K562 (cell line): ENCODE data around the gene HPS1. TPM values are rescaled to one million over a fixed set of nuclear protein-coding genes. Genes with fewer than 3 reads are reported as not detected.

Source experiments
- ETV6 ChIP-seq, 3 experiments: fragments of 150-350 bp in 1 of 3; sonication (generic) in 1 of 3; formaldehyde crosslinking in 1 of 3; IDR thresholded peaks; 2 replicates each; pipeline versions ENCODE4 v1.6.1 to v1.8.0; 2014 to 2022; ENCODE audit warnings: borderline replicate concordance in 2 of 3, low read depth in 2 of 3, antibody characterized with exemption in 1 of 3, low read length in 1 of 3, mild to moderate bottlenecking in 1 of 3, missing genetic modification reagents in 1 of 3
- FOXP4 ChIP-seq: sonication (generic); formaldehyde crosslinking; IDR thresholded peaks from 2 replicates; pipeline ENCODE4 v1.8.0; 2022; ENCODE audit warnings: mild to moderate bottlenecking, missing genetic modification reagents, borderline replicate concordance
- HMGN3 ChIP-seq: IDR thresholded peaks from 2 replicates; pipeline ENCODE4 v1.6.1; 2011; ENCODE audit warnings: borderline replicate concordance, low read depth, mild to moderate bottlenecking, mixed read lengths, low read length; ENCODE audit not compliant: insufficient read length; ENCODE audit errors: extremely low read depth
- IRF1 ChIP-seq: sonication (generic); formaldehyde crosslinking; IDR thresholded peaks from 2 replicates; pipeline ENCODE4 v1.8.0; 2022; ENCODE audit warnings: missing genetic modification reagents, mild to moderate bottlenecking, borderline replicate concordance
- JUNB ChIP-seq: fragments of 450-650 bp; formaldehyde crosslinking; conservative IDR thresholded peaks from 2 replicates; pipeline ENCODE4 v1.4.0; 2020; ENCODE audit warnings: mild to moderate bottlenecking
- KDM1A ChIP-seq, 2 experiments: fragments of 450-650 bp; IDR thresholded peaks; 2 replicates each; pipeline ENCODE4 v1.6.1; 2016; ENCODE audit warnings: mild to moderate bottlenecking in 2 of 2
- NCOA6 ChIP-seq: fragments of 450-650 bp; IDR thresholded peaks from 2 replicates; pipeline ENCODE4 v1.6.1; 2017; ENCODE audit warnings: mild to moderate bottlenecking
- NR4A1 ChIP-seq, 2 experiments: fragments of 250-450 bp in 1 of 2; fragments of 450-650 bp in 1 of 2; sonication (Bioruptor Pico) in 1 of 2; IDR thresholded peaks; 2 replicates each; pipeline versions ENCODE4 v1.4.0 to v1.6.1; 2016 to 2020; ENCODE audit warnings: mild to moderate bottlenecking in 2 of 2, missing compliant biosample characterization in 1 of 2, missing genetic modification characterization in 1 of 2, moderate library complexity in 1 of 2
- PYGO2 ChIP-seq: fragments of 450-650 bp; IDR thresholded peaks from 2 replicates; pipeline ENCODE4 v1.6.1; 2016; ENCODE audit warnings: mild to moderate bottlenecking, missing genetic modification characterization, moderate library complexity, missing compliant biosample characterization
- TBP ChIP-seq: optimal IDR thresholded peaks from 2 replicates; pipeline ENCODE3; 2011; ENCODE audit warnings: low read depth, low read length, improper control_type of control experiment
- ZBTB1 ChIP-seq: sonication (generic); formaldehyde crosslinking; IDR thresholded peaks from 2 replicates; pipeline ENCODE4 v1.8.1; 2023; ENCODE audit warnings: missing genetic modification reagents, low read depth, mild to moderate bottlenecking, borderline replicate concordance
- ZBTB17 ChIP-seq: fragments of 450-650 bp; formaldehyde crosslinking; IDR thresholded peaks from 2 replicates; pipeline ENCODE4 v1.4.0; 2020; ENCODE audit warnings: mild to moderate bottlenecking
- ZFP1 ChIP-seq: fragments of 450-650 bp; formaldehyde crosslinking; IDR thresholded peaks from 2 replicates; pipeline ENCODE4 v1.4.0; 2020; ENCODE audit warnings: mild to moderate bottlenecking, mixed read lengths
- ZNF24 ChIP-seq: fragments of 450-650 bp; IDR thresholded peaks from 2 replicates; pipeline ENCODE4 v1.6.1; 2016
- ZNF436 ChIP-seq: fragments of 250-450, 450-650 bp; sonication (Bioruptor Pico); formaldehyde crosslinking; IDR thresholded peaks from 2 replicates; pipeline ENCODE4 v1.7.0; 2020; ENCODE audit warnings: mild to moderate bottlenecking
- ZNF584 ChIP-seq: fragments of 200-800 bp; sonication (Bioruptor generic); IDR thresholded peaks from 2 replicates; pipeline ENCODE4 v1.6.1; 2016; ENCODE audit warnings: low read depth, mild to moderate bottlenecking, missing genetic modification characterization, missing compliant biosample characterization
- polyA plus RNA-seq, 8 experiments: library from polyadenylated mRNA; depleted of rRNA in 4 of 8; stranded (reverse) in 5 of 8; unstranded in 3 of 8; fragments of >200 nt; fragmentation: Nextera tagmentation in 2 of 8; fragmentation: Illumina TruSeq in 1 of 8; extraction: Ambion mirVana in 2 of 8; extraction: Trizol in 1 of 8; gene quantifications; 2 replicates each; pipeline versions ENCODE4 v1.2.1 to v1.2.3, GENCODE V29; 2011 to 2014; ENCODE audit warnings: inconsistent platforms in 1 of 8, missing spikeins in 1 of 8
- total RNA-seq, 7 experiments: library from RNA; depleted of rRNA in 6 of 7; stranded (reverse); fragments of >200 nt in 6 of 7; fragmentation: Illumina TruSeq in 2 of 7; extraction: Trizol in 2 of 7; gene quantifications; 2 replicates each; pipeline versions ENCODE4 v1.2.1 to v1.2.3, GENCODE V29; 2011 to 2021; ENCODE audit warnings: low replicate concordance in 1 of 7
- TF ChIP-seq, protein P1 (sequence below), 2 experiments: fragments of 450-650 bp; IDR thresholded peaks; 2 replicates each; pipeline ENCODE4 v1.6.1; 2018; ENCODE audit warnings: mild to moderate bottlenecking in 2 of 2, low read depth in 1 of 2; ENCODE audit not compliant: partially characterized antibody in 2 of 2
- TF ChIP-seq, protein P2 (sequence below): fragments of 250-450 bp; sonication (Bioruptor Pico); IDR thresholded peaks from 2 replicates; pipeline ENCODE4 v1.9.0; 2021; ENCODE audit warnings: mild to moderate bottlenecking
- TF ChIP-seq, protein P3 (sequence below): sonication (generic); formaldehyde crosslinking; IDR thresholded peaks from 2 replicates; pipeline ENCODE4 v1.9.0; 2022; ENCODE audit warnings: mild to moderate bottlenecking, missing genetic modification reagents

HPS1 gene
- total and polyA plus RNA-seq, 9 of the 15 experiments (the other 6 are each of a cell fraction or from before 2014, with no cell fraction given), result 18.1 to 43.6 (median 26.3) TPM

- peak; percentile 78 to 81 for TF ChIP-seq KDM1A (IDR thresholded peaks at IDR 0.05)
- TF ChIP-seq ETV6 (IDR thresholded peaks at IDR 0.05; ENCODE audit: borderline replicate concordance in 1 of 2, low read depth in 2 of 2, low read length in 1 of 2), result no peak
- no peak for TF ChIP-seq ETV6 (CRISPR knock-in tag; IDR thresholded peaks at IDR 0.05; ENCODE audit: borderline replicate concordance)
- TF ChIP-seq ZBTB1 (CRISPR knock-in tag), result no peak
- peak; percentile 94 for TF ChIP-seq ZNF24
- TF ChIP-seq HMGN3, result no peak
- peak; percentile 89 for TF ChIP-seq JUNB
- TF ChIP-seq ZNF584 (CRISPR knock-in tag), result 0 out of 2 replicates have a peak, but pooled peaks have one; percentile 63
- no peak for TF ChIP-seq NR4A1 (CRISPR knock-in tag; IDR thresholded peaks at IDR 0.05)
- TF ChIP-seq NR4A1 (tag; IDR thresholded peaks at IDR 0.05), result no peak
- peak; percentile 8 for TF ChIP-seq TBP
- TF ChIP-seq ZBTB17, result no peak
- TF ChIP-seq PYGO2 (tag), result peak; percentile 53; the same call in 1 of the 2 replicates
- TF ChIP-seq, protein P1, sequence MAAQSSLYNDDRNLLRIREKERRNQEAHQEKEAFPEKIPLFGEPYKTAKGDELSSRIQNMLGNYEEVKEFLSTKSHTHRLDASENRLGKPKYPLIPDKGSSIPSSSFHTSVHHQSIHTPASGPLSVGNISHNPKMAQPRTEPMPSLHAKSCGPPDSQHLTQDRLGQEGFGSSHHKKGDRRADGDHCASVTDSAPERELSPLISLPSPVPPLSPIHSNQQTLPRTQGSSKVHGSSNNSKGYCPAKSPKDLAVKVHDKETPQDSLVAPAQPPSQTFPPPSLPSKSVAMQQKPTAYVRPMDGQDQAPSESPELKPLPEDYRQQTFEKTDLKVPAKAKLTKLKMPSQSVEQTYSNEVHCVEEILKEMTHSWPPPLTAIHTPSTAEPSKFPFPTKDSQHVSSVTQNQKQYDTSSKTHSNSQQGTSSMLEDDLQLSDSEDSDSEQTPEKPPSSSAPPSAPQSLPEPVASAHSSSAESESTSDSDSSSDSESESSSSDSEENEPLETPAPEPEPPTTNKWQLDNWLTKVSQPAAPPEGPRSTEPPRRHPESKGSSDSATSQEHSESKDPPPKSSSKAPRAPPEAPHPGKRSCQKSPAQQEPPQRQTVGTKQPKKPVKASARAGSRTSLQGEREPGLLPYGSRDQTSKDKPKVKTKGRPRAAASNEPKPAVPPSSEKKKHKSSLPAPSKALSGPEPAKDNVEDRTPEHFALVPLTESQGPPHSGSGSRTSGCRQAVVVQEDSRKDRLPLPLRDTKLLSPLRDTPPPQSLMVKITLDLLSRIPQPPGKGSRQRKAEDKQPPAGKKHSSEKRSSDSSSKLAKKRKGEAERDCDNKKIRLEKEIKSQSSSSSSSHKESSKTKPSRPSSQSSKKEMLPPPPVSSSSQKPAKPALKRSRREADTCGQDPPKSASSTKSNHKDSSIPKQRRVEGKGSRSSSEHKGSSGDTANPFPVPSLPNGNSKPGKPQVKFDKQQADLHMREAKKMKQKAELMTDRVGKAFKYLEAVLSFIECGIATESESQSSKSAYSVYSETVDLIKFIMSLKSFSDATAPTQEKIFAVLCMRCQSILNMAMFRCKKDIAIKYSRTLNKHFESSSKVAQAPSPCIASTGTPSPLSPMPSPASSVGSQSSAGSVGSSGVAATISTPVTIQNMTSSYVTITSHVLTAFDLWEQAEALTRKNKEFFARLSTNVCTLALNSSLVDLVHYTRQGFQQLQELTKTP (IDR thresholded peaks at IDR 0.05; ENCODE audit: low read depth in 1 of 2, partially characterized antibody in 2 of 2), result peak in 1 of 2 experiments; percentile 75
- no peak for TF ChIP-seq NCOA6
- no peak for TF ChIP-seq ZFP1 (CRISPR knock-in tag)
- TF ChIP-seq, protein P2, sequence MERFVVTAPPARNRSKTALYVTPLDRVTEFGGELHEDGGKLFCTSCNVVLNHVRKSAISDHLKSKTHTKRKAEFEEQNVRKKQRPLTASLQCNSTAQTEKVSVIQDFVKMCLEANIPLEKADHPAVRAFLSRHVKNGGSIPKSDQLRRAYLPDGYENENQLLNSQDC (CRISPR knock-in tag), result no peak
- TF ChIP-seq ZNF436 (CRISPR knock-in tag), result no peak
- TF ChIP-seq, protein P3, sequence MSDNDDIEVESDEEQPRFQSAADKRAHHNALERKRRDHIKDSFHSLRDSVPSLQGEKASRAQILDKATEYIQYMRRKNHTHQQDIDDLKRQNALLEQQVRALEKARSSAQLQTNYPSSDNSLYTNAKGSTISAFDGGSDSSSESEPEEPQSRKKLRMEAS, result no peak
- no peak for TF ChIP-seq IRF1 (CRISPR knock-in tag)
- no peak for TF ChIP-seq FOXP4 (CRISPR knock-in tag)
Observed at GRCh38 chr10:98460837-98461499, 14.2 kb upstream of the HPS1 start (continued).
